Tongue (tissue), 2 donors: ENCODE measurements around the gene CYS1. TPM values are rescaled to one million over a fixed set of nuclear protein-coding genes. Genes with fewer than 3 reads are reported as not detected.
A peak's percentile ranks its signal among the peaks of the same experiment; 100 is the strongest.

ENCODE experiments used
- DNase-seq: peaks from one replicate; pipeline ENCODE4 v3.0.0-alpha.2; 2015
- total RNA-seq: library from RNA; depleted of rRNA; stranded (reverse); fragments of >200 nt; gene quantifications from one replicate; pipeline ENCODE4 v1.2.3, GENCODE V29; 2014

CYS1 gene
- total RNA-seq, 1 donor from 2014 or later, result 5.4 TPM

- DNase-seq, result no peak
These were observed 8.6 kb downstream of the CYS1 start for GRCh38 chr2:10071595-10071994.

- no peak for DNase-seq
These were observed 9.0 kb downstream of the CYS1 start for GRCh38 chr2:10071176-10071575.

GRCh38 chr2:10067881-10068280 is 12.3 kb downstream of the CYS1 start:
- no peak for DNase-seq

DNA sequence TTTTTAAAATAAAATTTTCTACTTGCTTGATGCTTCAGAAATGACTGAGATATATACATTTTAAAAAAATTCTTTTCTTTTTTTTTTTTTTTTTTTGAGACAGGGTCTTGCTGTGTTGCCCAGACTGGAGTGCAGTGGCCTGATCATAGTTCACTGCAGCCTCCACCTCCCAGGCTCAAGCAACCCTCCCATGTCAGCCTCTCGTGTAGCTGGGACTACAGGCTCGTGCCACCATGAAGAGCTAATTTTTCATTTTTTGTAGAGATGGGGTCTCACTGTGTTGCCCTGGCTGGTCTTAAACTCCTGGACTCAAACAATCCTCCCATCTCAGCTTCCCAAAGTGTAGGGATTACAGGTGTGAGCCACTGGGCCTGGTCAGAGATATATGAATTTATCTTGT is 12.9 kb downstream of the CYS1 start:
- no peak for DNase-seq

- no peak for DNase-seq
These were observed 14.5 kb downstream of the CYS1 start for GRCh38 chr2:10065773-10066055.

- DNase-seq, result no peak
These were observed 15.1 kb downstream of the CYS1 start for GRCh38 chr2:10064932-10065772.

- no peak for DNase-seq
These were observed 16.6 kb downstream of the CYS1 start for GRCh38 chr2:10063566-10063965.

DNA sequence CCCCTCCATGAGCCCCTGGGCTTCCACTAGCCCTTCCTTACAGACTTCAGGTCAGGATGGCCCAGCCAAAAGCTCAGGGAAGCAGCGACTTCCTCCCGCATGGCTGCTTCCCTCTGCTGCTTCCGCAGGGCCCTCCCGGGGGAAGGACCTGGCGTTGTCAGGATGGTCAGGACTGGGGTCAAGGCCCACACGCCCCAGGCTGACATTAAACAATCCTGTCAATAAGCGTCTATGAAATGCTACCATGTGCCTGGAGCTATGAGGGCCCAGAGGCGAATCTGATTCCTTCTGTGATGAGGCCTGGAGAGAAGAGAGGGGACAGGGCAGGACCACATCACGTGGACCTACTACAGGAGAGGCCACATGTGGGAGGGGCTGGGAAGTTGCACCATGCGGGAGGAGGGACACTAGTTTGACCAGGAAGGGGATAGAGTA is 17.3 kb downstream of the CYS1 start:
- no peak for DNase-seq

DNA sequence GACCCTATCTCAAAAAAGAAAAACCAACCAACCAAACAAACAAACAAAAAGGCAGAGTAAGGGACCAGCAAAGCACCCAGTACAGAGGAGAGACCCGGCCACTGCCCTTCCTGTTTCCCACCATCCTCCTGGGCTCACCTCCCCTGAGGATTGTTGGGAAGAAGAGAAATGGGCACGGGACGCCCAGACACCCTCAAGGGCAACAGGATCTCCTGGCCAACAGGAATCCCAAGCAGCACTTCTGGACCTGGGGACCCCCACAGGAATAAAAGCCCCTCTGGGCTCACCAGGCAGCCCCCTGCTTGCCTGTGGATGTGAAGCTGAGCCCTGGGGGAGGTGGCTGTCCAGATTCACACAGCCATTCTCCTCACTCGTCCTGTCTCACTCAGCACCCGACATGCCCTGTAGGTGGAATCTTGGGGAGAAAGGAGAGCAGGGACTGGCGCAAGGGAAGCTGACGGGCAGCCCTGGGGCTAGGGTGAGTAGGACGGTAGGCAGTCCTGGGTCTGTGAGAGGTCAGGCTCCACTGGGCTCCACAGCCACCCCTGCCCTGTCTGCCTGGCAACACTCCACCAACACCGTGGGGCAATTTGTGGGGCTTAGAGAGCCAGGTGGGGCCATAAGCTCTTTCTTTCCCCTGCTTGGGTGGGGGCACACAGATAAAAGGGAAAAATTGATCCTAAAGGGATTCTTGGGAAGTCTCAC is 18.8 kb downstream of the CYS1 start:
- no peak for DNase-seq

DNA sequence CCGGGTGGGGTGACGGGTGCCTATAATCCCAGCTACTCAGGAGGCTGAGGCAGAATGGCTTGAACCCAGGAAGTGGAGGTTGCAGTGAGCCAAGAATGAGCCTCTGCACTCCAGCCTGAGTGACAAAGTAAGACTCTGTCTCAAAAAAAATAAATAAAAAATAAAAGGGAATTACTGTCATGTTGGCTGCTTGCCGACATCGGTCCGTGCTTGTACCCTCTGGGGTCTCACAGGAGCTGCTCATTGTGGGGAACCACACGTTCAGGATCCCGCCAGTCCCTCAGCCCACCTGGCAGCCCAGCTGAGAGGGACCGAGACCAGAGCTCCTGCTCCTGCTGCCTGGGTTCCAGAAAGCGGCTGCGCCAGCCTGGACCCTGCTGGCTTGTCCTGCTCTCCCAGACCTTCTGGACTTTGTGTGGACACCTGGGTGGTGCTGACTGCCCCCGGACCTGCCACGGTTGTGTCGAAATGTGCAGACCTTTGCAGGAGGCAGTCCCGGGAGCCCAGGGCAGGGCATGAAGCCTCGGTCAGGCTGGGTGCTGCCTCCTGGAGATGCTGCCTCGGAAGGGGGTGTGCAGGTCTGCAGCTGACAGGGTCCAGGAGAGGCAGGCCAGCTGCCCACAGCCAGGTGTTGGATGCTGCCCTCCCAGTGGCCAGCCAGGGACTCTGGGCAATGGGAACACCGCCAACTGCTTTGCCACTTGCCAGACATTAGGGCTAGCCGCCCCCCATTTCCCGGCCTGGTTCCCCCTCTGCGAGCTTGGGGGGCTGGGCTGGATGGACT is 20.5 kb downstream of the CYS1 start:
- no peak for DNase-seq

- DNase-seq, result no peak
These were observed 21.2 kb downstream of the CYS1 start for GRCh38 chr2:10059016-10059351.

GRCh38 chr2:10058251-10059015 is 21.8 kb downstream of the CYS1 start:
- no peak for DNase-seq

DNA sequence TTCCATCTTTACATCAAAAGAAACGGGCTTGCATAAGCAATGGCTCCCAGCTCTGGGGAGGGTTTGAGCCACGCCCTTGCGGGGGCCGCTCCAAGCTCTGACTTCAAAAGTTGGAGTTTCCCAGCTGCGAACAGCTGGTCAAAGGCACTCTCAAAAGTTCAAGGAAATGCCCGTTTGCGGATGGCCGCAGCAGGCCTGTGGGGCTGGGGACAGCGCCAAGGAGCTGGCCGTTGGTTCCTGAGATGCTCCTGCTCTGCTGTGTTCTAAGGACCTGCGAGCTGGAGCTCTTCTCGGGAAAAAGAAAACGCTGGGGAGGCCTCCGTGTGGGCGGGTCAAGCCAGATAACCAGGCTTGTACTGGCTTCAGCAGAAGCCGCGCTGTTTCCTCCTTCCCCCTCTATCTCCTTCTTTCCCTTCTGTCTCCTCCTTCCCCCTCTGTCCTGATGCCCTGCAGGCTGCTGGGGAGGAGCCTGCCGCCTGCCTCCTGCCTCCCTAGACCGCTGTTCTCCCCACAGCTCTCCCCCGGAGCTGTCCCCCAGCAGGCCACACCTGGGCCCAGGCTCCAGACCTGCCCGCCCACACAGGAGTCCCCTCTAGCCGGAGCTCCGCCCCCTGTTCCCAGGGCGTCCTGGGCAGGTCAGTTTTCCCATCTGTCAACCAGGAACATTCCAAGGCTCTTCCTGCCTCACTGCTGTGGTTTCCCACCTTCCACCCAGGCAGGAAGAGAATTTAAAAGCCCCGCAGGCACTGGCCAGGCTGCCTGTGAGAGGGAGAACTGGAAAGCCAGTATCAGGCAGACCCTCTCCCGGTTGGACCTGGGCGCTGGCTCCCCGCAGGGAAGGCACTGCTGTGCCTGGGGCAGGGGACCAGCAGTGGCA is 22.7 kb downstream of the CYS1 start:
- peak; percentile 93 for DNase-seq

GRCh38 chr2:10056439-10056838 is 23.8 kb downstream of the CYS1 start:
- DNase-seq, result no peak

DNA sequence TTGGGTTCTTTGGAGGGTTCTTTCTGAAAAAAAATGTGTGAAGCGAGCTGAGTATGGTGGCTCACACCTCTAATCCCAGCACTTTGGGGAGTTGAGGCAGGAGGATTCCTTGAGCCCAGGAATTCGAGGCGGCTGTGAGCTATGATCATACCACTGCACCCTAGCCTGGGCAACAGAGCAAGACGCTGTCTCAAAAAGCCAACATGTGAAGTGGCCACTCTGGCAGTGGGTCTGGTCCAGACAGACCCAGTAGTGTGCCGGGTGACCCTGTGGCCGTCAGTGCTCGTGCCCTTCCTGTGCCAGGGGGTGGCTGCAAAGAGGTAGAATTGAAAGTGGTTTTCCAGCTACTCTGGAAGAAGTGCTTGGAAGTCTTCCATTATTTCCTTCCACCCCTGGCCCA is 25.2 kb downstream of the CYS1 start:
- no peak for DNase-seq

GRCh38 chr2:10054424-10054823 is 25.8 kb downstream of the CYS1 start:
- DNase-seq, result no peak

DNA sequence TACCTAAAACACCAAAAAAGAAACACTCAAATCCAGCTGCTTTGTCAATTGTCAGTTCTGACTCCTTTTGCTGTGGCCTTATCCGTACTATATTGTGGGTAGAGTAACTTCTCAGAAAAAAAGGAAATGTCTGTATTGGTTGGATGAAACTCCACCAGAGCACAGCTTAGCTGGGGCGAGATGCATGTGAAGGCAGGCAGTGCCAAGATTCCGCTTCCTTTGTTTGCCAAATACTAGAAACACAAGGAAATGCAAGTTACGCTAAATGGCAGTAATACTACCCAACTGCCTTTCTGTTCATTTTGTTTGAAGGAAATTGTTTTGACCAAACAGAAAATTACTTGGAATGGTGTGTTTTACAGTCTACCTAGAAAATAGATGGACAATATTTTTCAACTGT is 26.9 kb downstream of the CYS1 start:
- DNase-seq, result peak; percentile 74

- no peak for DNase-seq
These were observed 28.0 kb downstream of the CYS1 start for GRCh38 chr2:10052216-10052615.

GRCh38 chr2:10048501-10049171 is 31.6 kb downstream of the CYS1 start:
- peak; percentile 85 for DNase-seq

DNA sequence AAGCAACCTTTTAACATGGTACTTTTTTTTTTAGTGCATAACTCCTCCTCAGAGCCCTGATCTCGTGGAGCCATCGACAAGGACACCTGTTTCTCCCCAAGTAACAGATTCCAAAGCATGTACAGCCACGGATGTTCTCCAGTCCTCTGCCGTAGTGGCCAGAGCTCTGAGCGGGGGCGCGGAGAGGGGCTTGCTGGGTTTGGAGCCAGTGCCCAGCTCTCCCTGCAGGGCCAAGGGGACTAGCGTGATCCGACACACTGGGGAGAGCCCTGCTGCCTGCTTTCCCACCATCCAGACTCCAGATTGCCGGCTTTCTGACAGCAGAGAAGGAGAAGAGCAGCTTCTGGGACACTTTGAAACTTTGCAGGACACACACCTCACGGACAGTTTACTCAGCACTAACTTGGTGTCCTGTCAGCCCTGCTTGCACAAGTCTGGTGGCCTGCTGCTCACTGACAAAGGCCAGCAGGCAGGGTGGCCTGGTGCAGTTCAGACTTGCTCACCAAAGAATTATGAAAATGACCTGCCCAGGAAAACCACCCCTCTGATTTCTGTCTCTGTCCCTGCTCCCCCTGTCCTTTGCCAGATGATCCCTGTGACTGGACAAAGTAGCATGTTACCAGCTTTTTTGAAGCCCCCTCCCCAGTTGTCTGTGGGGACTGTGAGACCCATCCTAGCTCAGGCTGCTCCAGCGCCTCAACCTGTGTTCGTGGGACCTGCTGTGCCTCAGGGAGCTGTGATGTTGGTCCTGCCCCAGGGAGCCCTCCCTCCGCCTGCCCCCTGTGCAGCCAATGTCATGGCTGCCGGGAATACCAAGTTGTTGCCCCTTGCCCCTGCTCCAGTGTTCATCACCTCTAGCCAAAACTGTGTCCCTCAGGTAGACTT is 32.4 kb downstream of the CYS1 start:
- no peak for DNase-seq
